Measurements from ENCODE around the gene PEX5L.

Gene PEX5L

DNA sequence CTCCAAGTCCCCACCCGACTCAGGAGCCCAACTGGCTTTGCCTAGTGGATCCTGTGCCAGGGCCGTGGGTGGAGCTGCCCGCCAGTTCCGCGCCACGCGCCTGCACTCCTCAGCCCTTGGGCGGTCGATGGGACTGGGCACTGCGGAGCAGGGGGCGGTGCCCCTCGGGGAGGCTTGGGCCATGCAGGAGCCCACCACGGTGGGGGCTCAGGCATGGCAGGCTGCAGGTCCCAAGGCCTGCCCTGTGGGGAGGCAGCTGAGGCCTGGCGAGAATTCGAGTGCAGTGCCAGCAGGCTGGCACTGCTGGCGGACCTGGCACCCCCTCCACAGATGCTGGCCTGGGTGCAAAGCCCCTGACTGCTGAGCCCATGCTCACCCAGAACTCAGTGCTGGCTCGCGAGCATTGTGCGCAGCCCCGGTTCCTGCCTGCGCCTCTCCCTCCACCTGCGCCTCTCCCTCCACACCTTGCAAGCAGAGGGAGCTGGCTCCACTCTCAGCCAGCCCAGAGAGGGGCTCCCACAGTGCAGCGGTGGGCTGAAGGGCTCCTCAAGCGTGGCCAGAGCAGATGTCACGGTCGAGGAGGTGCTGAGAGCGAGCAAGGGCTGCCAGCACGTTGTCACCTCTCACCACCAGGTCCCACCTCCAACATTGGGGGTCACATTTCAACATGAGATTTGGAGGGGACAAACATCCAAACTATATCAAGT lies 261.2 kb downstream of the PEX5L start:
- no peak for DNase-seq (ENCODE audit: low read depth in 2 of 2)

- no peak for DNase-seq (ENCODE audit: low read depth in 2 of 2)
Observed at GRCh38 chr3:179772297-179772696, 264.4 kb downstream of the PEX5L start.

DNA sequence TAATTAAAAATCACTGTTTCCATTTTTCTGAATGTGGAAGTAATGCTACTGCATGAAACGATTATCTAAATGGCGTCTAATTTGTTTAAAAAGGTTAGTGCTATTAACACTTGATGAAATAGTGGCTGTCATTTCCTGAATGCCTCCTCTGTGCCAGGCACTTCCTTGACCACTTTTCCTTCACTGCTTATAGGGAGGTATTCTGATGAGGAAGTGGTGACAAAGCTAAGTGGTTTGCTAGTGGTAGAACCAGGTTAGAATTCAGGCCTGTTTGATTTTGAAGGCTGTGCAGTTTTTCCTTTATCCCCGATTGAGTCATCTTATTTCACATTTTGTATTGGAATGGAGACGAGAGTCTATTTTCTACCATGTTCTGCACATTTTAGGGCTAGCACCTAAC lies 264.9 kb downstream of the PEX5L start:
- DNase-seq (ENCODE audit: low read depth in 2 of 2), result no peak

GRCh38 chr3:179769411-179770247 lies 267.1 kb downstream of the PEX5L start:
- DNase-seq (ENCODE audit: low read depth in 2 of 2), result no peak

- no peak for DNase-seq (ENCODE audit: low read depth in 2 of 2)
Observed at GRCh38 chr3:179768080-179768479, 268.7 kb downstream of the PEX5L start.

GRCh38 chr3:179766416-179767133 lies 270.2 kb downstream of the PEX5L start:
- DNase-seq (ENCODE audit: low read depth in 2 of 2), result no peak

GRCh38 chr3:179765396-179765795 lies 271.3 kb downstream of the PEX5L start:
- no peak for DNase-seq (ENCODE audit: low read depth in 2 of 2)

GRCh38 chr3:179760944-179761343 lies 275.8 kb downstream of the PEX5L start:
- no peak for DNase-seq (ENCODE audit: low read depth in 2 of 2)

GRCh38 chr3:179750720-179751328 lies 285.9 kb downstream of the PEX5L start:
- no peak for DNase-seq (ENCODE audit: low read depth in 2 of 2)

- no peak for DNase-seq (ENCODE audit: low read depth in 2 of 2)
Observed at GRCh38 chr3:179745716-179746115, 291.0 kb downstream of the PEX5L start.

DNA sequence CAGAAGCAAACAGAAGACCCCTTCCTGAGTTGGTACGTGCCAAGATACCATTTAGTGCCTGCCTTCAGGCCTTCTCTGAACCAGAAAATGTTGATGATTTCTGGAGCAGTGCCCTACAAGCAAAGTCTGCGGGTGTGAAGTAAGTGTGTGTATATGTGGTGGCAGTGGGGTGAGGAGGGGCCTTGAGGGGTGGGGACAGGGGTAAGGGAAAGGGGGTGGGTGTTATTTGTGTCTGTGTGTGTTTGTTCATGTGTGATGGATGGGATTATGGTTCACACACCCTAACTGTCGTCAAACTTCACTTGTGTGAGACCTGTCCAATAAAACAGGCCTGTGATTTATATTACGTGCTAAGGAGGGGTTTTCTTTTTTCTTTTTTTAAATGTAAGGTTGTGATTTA lies 291.7 kb downstream of the PEX5L start:
- DNase-seq (ENCODE audit: low read depth in 2 of 2), result no peak

Measured in stimulated activated CD8-positive, alpha-beta memory T cell treated with anti-CD3 and anti-CD28 coated beads, Interleukin-2, amount 100 ng/mL, for 48 hours (primary cell).